Measurements from ENCODE around the gene CSF2RB. TPM values are rescaled to one million over a fixed set of nuclear protein-coding genes. Genes with fewer than 3 reads are reported as not detected.

CSF2RB gene
- total RNA-seq, 1 donor from 2014 or later = 4.2 TPM

GRCh38 chr22:36971341-36972125 lies 58.1 kb downstream of the CSF2RB start:
- peak in 1 of 2 donors; percentile 52 for DNase-seq (ENCODE audit: extremely low spot score in 2 of 2)
- no peak overlapping the region for H3K4me3 ChIP-seq
- no peaks in the 10 kb centered on the region for H3K27me3 ChIP-seq
- no peaks in the 10 kb centered on the region for H3K36me3 ChIP-seq
- no peaks in the 10 kb centered on the region for H3K9me3 ChIP-seq
- no peaks in the 10 kb centered on the region for H3K4me1 ChIP-seq
- TF ChIP-seq POLR2A (IDR thresholded peaks at IDR 0.05) = no peak
- peak in 1 of 2 donors; percentile 88 for TF ChIP-seq POLR2AphosphoS5 (IDR thresholded peaks at IDR 0.05; ENCODE audit: insufficient read depth in 1 of 2, low read depth in 1 of 2)
- H3K27ac ChIP-seq = no peak overlapping the region
- intact Hi-C loops (cut with DNase I) = loop anchor here (10.0 kb wide), 1 partner anchor 187 kb away; no protein-coding TSS in a partner anchor

DNA sequence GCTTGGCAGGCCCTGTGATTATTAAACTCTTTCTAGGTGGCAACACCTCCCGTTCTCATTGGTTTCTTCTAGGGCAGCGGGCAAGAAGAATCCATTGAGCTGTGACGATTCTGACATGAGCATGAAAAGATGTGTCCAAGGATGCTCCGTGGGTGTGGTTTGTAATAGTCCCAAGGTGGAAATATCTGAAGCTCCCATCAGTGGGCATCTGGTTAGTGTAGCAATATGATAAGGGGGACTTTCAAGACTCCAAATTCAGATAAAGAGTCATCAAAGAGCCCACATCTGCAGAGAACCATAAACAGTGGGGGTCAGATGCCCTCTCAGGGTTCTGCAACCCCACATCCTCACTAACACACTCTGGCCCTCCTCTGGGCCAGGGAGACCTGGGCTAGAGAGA lies 63.2 kb downstream of the CSF2RB start:
- intact Hi-C loops (cut with DNase I) = loop anchor here (10.0 kb wide), 1 partner anchor 192 kb away; no protein-coding TSS in a partner anchor

DNA sequence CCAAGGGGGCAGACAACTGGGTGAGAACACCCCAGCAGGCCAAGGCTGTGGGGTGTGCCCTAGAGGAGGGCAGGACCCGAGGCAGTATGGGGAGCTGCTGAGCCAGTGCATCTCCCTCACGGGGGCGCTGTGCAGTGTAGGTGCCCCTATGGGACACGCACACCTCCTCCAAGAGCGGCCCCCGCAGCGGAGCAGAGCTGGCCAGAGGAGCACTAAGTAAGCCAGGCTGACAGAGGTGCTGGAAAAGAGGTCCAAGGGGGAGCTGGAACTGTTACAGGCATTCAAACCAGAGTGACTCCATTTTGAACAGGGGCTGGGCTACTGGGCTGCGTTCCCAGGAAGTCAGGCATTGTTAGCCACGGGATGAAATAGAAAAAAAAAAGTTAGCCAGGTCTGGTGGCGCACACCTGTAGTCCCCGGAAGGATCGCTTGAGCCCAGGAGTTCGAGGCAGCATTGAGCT lies 64.0 kb downstream of the CSF2RB start:
- Histone ChIP-seq H3K27me3 (no peaks in the 10 kb centered on the region), H3K4me1 (peaks cover 11% of the 10 kb centered on the region), H3K9me3 (no peaks in the 10 kb centered on the region), H3K36me3 (no peaks in the 10 kb centered on the region), H3K27ac (peak overlapping the region; percentile 10), H3K4me3 (peak overlapping the region; percentile 34)
- no peak for TF ChIP-seq POLR2A (IDR thresholded peaks at IDR 0.05)
- TF ChIP-seq, protein P1, sequence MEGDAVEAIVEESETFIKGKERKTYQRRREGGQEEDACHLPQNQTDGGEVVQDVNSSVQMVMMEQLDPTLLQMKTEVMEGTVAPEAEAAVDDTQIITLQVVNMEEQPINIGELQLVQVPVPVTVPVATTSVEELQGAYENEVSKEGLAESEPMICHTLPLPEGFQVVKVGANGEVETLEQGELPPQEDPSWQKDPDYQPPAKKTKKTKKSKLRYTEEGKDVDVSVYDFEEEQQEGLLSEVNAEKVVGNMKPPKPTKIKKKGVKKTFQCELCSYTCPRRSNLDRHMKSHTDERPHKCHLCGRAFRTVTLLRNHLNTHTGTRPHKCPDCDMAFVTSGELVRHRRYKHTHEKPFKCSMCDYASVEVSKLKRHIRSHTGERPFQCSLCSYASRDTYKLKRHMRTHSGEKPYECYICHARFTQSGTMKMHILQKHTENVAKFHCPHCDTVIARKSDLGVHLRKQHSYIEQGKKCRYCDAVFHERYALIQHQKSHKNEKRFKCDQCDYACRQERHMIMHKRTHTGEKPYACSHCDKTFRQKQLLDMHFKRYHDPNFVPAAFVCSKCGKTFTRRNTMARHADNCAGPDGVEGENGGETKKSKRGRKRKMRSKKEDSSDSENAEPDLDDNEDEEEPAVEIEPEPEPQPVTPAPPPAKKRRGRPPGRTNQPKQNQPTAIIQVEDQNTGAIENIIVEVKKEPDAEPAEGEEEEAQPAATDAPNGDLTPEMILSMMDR (IDR thresholded peaks at IDR 0.05) = no peak
- no peak for TF ChIP-seq POLR2AphosphoS5 (IDR thresholded peaks at IDR 0.05; ENCODE audit: insufficient read depth in 1 of 2, low read depth in 1 of 2)
- no peak for DNase-seq (ENCODE audit: extremely low spot score in 2 of 2)
- intact Hi-C loops (cut with DNase I) = loop anchor here (10.0 kb wide), 1 partner anchor 193 kb away; no protein-coding TSS in a partner anchor

More for the DNA sequence above, 63.2 kb downstream of the CSF2RB start:
- TF ChIP-seq, protein P1 (IDR thresholded peaks at IDR 0.05) = no peak
- TF ChIP-seq POLR2A (IDR thresholded peaks at IDR 0.05) (no peak), POLR2AphosphoS5 (IDR thresholded peaks at IDR 0.05; ENCODE audit: insufficient read depth in 1 of 2, low read depth in 1 of 2) (no peak)
- Histone ChIP-seq H3K36me3 (no peaks in the 10 kb centered on the region), H3K4me3 (no peak overlapping the region), H3K4me1 (peaks cover 11% of the 10 kb centered on the region), H3K27me3 (no peaks in the 10 kb centered on the region), H3K9me3 (no peaks in the 10 kb centered on the region), H3K27ac (no peak overlapping the region)
- no peak for DNase-seq (ENCODE audit: extremely low spot score in 2 of 2)

DNA sequence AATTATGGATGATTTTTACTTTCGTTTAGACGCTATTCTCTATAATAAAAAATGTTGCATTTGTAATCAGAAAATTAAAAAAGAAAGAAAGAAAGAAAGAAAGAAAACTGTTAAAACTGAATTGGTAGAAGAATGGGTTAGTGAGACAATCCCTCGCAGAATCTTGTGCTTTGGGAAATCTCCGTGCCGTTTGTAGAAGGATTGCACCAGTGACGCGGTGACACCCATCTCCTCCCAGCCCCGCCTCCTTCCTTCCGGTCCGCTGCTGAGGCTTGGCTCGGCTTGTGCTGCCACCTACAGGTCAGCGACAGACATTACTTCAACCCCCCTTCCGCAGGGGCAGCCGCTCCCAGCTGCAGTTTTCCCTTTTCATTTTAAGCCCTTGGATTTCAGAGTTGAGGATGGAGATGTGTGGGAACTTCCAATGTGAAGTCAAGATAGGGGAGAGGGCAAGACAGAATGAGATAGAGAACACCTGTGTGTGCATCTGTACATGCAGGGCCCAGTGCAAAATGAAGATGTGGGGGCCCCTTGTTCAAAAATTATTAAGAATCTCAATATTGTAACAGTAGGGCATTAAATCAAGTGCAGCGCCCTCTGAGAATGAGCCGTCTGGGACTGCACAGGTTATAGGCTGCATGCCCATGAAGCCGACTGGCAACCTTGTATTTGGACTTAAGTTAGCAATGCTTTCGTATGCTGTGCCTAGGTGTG lies 64.7 kb downstream of the CSF2RB start:
- DNase-seq (ENCODE audit: extremely low spot score in 2 of 2) = no peak
- TF ChIP-seq, protein P1 (IDR thresholded peaks at IDR 0.05) = peak; percentile 91 to 97 (median 94)
- TF ChIP-seq POLR2A (IDR thresholded peaks at IDR 0.05) = no peak
- peak; percentile 59 to 93 for TF ChIP-seq POLR2AphosphoS5 (IDR thresholded peaks at IDR 0.05; ENCODE audit: insufficient read depth in 1 of 2, low read depth in 1 of 2)
- intact Hi-C loops (cut with DNase I) = loop anchor here (10.0 kb wide), 1 partner anchor 193 kb away; no protein-coding TSS in a partner anchor
- no peaks in the 10 kb centered on the region for H3K9me3 ChIP-seq
- peaks cover 11% of the 10 kb centered on the region for H3K4me1 ChIP-seq
- H3K27me3 ChIP-seq = no peaks in the 10 kb centered on the region
- H3K36me3 ChIP-seq = no peaks in the 10 kb centered on the region
- H3K4me3 ChIP-seq = peak overlapping the region; percentile 34
- H3K27ac ChIP-seq = peak overlapping the region; percentile 10
